Measurements from ENCODE around the gene LIME1. TPM values are rescaled to one million over a fixed set of nuclear protein-coding genes. Genes with fewer than 3 reads are reported as not detected.

Gene LIME1
- total and polyA plus RNA-seq, 2 of the 4 experiments (the other 2 are of a cell fraction) = 0.36 to 7.8 TPM

DNA sequence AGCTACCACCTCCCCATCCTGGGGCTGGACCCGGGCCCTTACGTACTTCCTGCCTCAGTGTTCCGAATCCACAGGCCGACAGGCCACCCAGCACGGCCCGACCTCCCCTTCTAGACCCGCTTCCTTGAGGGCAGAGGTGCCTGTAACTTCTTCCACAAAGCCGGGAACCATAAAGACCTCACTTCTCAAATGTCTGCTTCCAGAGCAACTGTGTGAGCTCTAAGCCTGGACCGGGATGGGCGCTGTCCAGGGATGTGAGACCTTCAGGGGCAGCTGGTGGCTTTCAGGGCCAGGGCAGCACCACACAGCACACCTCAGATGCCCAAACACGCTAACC lies 12.4 kb downstream of the LIME1 start:
- dilution Hi-C loops (cut with HindIII; ENCODE audit: low sequenced_read_pairs, unreplicated experiment) = no loop called here
- intact Hi-C loops (cut with micrococcal nuclease) = no loop called here

More for the DNA sequence above, 12.4 kb downstream of the LIME1 start:
- no peak overlapping the region for H2BK120ac ChIP-seq (ENCODE audit: low read depth, low read length)
- no peaks in the 10 kb centered on the region for H3K4me1 ChIP-seq (ENCODE audit: control insufficient read depth, insufficient read depth, low read length)
- H3K18ac ChIP-seq (ENCODE audit: low read depth, low read length) = no peak overlapping the region
- BruUV-seq (replicated peaks) = no TSS peak
- no peak overlapping the region for H4K91ac ChIP-seq (ENCODE audit: insufficient read depth, low read depth, low read length)
- no peaks in the 10 kb centered on the region for H3K9me3 ChIP-seq (ENCODE audit: control insufficient read depth, insufficient read depth, low read length)
- H4K5ac ChIP-seq (ENCODE audit: low read depth, low read length) = no peak overlapping the region
- no peak overlapping the region for H3K4me3 ChIP-seq (ENCODE audit: insufficient read depth, low read depth, low read length)
- DNase-seq (no peak), ATAC-seq (ENCODE audit: low read depth) (no peak)
- 80% methylated on average over 4 of the region's 11 CpGs; no CpG with 5 or more reads in 1 of the 2 experiments for WGBS, 2 experiments (ENCODE audit: extremely low coverage in 2 of 2, insufficient read length in 1 of 2)
- no peaks in the 10 kb centered on the region for H3K27me3 ChIP-seq (ENCODE audit: control insufficient read depth, insufficient read depth, low read length)
- ChIA-PET CTCF (interaction anchor here (1.0 kb wide), 1 partner anchor 116 kb away, joined by 3 read pairs; the partner anchor contains the start of gene TPD52L2), POLR2A (ENCODE audit: unreplicated experiment) (no interaction called here)
- H3K4ac ChIP-seq (ENCODE audit: low read depth, low read length) = no peak overlapping the region
- no peak overlapping the region for H2BK5ac ChIP-seq (ENCODE audit: low read depth, low read length, poor library complexity, severe bottlenecking)
- H3K27ac ChIP-seq (ENCODE audit: insufficient read depth, low read length) = no peak overlapping the region
- in situ Hi-C loops (cut with MboI; ENCODE audit: low sequenced_read_pairs) = no loop called here
- H3K23ac ChIP-seq (ENCODE audit: low read depth, low read length) = no peak overlapping the region
- H2BK15ac ChIP-seq (ENCODE audit: low read depth, low read length) = no peak overlapping the region
- no peak for TF ChIP-seq ELK1 (IDR thresholded peaks at IDR 0.05; ENCODE audit: borderline replicate concordance, low read depth, low read length)
- TF ChIP-seq RCOR1 (IDR thresholded peaks at IDR 0.05; ENCODE audit: insufficient replicate concordance, low read length) = no peak
- TF ChIP-seq SMC3 (IDR thresholded peaks at IDR 0.05; ENCODE audit: low read depth, low read length) = no peak
- TF ChIP-seq BHLHE40 (IDR thresholded peaks at IDR 0.05; ENCODE audit: low read depth, low read length) = no peak
- no peak for TF ChIP-seq POLR2A (IDR thresholded peaks at IDR 0.05; ENCODE audit: low read depth, low read length)
- TF ChIP-seq MXI1 (IDR thresholded peaks at IDR 0.05; ENCODE audit: borderline replicate concordance, low read depth, low read length) = no peak
- TF ChIP-seq, protein P1, sequence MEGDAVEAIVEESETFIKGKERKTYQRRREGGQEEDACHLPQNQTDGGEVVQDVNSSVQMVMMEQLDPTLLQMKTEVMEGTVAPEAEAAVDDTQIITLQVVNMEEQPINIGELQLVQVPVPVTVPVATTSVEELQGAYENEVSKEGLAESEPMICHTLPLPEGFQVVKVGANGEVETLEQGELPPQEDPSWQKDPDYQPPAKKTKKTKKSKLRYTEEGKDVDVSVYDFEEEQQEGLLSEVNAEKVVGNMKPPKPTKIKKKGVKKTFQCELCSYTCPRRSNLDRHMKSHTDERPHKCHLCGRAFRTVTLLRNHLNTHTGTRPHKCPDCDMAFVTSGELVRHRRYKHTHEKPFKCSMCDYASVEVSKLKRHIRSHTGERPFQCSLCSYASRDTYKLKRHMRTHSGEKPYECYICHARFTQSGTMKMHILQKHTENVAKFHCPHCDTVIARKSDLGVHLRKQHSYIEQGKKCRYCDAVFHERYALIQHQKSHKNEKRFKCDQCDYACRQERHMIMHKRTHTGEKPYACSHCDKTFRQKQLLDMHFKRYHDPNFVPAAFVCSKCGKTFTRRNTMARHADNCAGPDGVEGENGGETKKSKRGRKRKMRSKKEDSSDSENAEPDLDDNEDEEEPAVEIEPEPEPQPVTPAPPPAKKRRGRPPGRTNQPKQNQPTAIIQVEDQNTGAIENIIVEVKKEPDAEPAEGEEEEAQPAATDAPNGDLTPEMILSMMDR (conservative IDR thresholded peaks at IDR 0.05; ENCODE audit: low read depth, low read length) = no peak
- no peak for TF ChIP-seq MAFK (IDR thresholded peaks at IDR 0.05; ENCODE audit: low read depth, low read length)
- no peak for TF ChIP-seq USF2 (IDR thresholded peaks at IDR 0.05; ENCODE audit: low read depth, low read length)
- TF ChIP-seq RFX5 (IDR thresholded peaks at IDR 0.05; ENCODE audit: low read depth, low read length) = no peak
- no peak for TF ChIP-seq FOS (IDR thresholded peaks at IDR 0.05; ENCODE audit: low read depth, low read length)
- no peak for TF ChIP-seq CHD1 (IDR thresholded peaks at IDR 0.05; ENCODE audit: low read depth, low read length)
- H2AK9ac ChIP-seq (replicated peaks; ENCODE audit: low read depth, low read length, poor library complexity) = no peak overlapping the region
- no peak overlapping the region for H2BK20ac ChIP-seq (ENCODE audit: low read depth, low read length)
- H4K8ac ChIP-seq (ENCODE audit: low read depth in 2 of 2, low read length in 2 of 2) = no peak overlapping the region
- H3K36me3 ChIP-seq (ENCODE audit: control insufficient read depth, insufficient read depth, low read length) = peaks cover 10% of the 10 kb centered on the region; the same call in 1 of the 2 replicates
- no peaks in the 10 kb centered on the region; the same call in 1 of the 2 replicates for H4K20me1 ChIP-seq (ENCODE audit: insufficient read depth, low read length)
- H2AFZ ChIP-seq (replicated peaks; ENCODE audit: low read length, poor library complexity) = no peak overlapping the region
- H3K9me1 ChIP-seq (ENCODE audit: insufficient read depth, low read length) = no peaks in the 10 kb centered on the region
- H2AK5ac ChIP-seq (ENCODE audit: low read depth, low read length) = no peak overlapping the region; the same call in 1 of the 2 replicates
- no peak overlapping the region for H3K4me2 ChIP-seq (ENCODE audit: low read depth, low read length)
- H3K79me1 ChIP-seq (ENCODE audit: low read depth in 1 of 2, low read length in 2 of 2) = no peaks in the 10 kb centered on the region
- H3K14ac ChIP-seq (replicated peaks; ENCODE audit: low read depth, low read length) = no peak overlapping the region
- no peak overlapping the region for H3K56ac ChIP-seq (ENCODE audit: extremely low read depth, insufficient read depth, low read length)
- H3K9ac ChIP-seq (ENCODE audit: low read depth, low read length) = no peak overlapping the region

Measured in IMR-90 (cell line).